Gastrocnemius medialis (tissue), 4 donors: ENCODE data around the gene APOA1. TPM values are rescaled to one million over a fixed set of nuclear protein-coding genes. Genes with fewer than 3 reads are reported as not detected.

ENCODE experiments used
- ATAC-seq, 2 donors: fragments of 150-250 bp; one replicate each; pipeline ENCODE4 v1.9.1; 2016
- DNase-seq, 2 donors: peaks; one replicate each; pipeline ENCODE4 v3.0.0-alpha.2; 2019
- H3K27ac ChIP-seq, 4 donors: fragments of 200-600 bp; sonication (generic); 1 replicate in 1 of 4; 2 replicates in 3 of 4; pipeline ENCODE4 v1.5.1; 2016 to 2018; ENCODE audit warnings: mild to moderate bottlenecking in 2 of 4, moderate library complexity in 1 of 4
- H3K27me3 ChIP-seq, 3 donors: fragments of 200-600 bp; sonication (generic) in 2 of 3; 1 replicate in 1 of 3; 2 replicates in 2 of 3; pipeline versions ENCODE4 v1.5.1 to v1.6.0; 2016 to 2019; ENCODE audit warnings: mild to moderate bottlenecking in 1 of 3, moderate library complexity in 1 of 3
- H3K36me3 ChIP-seq, 2 donors: fragments of 200-600 bp; sonication (generic) in 1 of 2; one replicate each; pipeline ENCODE4 v1.5.1; 2017 to 2018
- H3K4me1 ChIP-seq, 2 donors: fragments of 200-600 bp; sonication (generic) in 1 of 2; one replicate each; pipeline ENCODE4 v1.5.1; 2016 to 2017; ENCODE audit warnings: mild to moderate bottlenecking in 2 of 2
- H3K4me3 ChIP-seq, 4 donors: fragments of 200-600 bp; sonication (generic) in 3 of 4; 1 replicate in 1 of 4; 2 replicates in 3 of 4; pipeline ENCODE4 v1.5.1; 2016 to 2019; ENCODE audit warnings: mild to moderate bottlenecking in 2 of 4
- H3K9me3 ChIP-seq, 3 donors: fragments of 200-600 bp; sonication (generic) in 2 of 3; 1 replicate in 1 of 3; 2 replicates in 2 of 3; pipeline ENCODE4 v1.5.1; 2016 to 2019
- POLR2A ChIP-seq, 2 donors: fragments of 450-650 bp; IDR thresholded peaks; one replicate each; pipeline ENCODE4 v1.6.1; 2017; ENCODE audit warnings: antibody characterized with exemption in 2 of 2, mild to moderate bottlenecking in 2 of 2, moderate library complexity in 2 of 2
- in situ Hi-C, 4 donors: fragments of 200-750 bp; cut with MboI; loops; one replicate each; pipeline versions ENCODE4 v1.15.0 to v1.8.0; 2017; ENCODE audit warnings: low sequenced_read_pairs in 4 of 4
- intact Hi-C: fragments of 100-400 bp; cut with DNase I; formaldehyde crosslinking; loops from one replicate; pipeline ENCODE4 v1.15.1; 2023; ENCODE audit warnings: low total_unique reads
- total RNA-seq, 4 donors: library from RNA; depleted of rRNA; stranded (reverse); fragments of >200 nt; gene quantifications; one replicate each; pipeline versions ENCODE4 v1.1.0 to v1.2.3, GENCODE V29; 2016
- TF ChIP-seq, protein P1 (sequence below), 5 experiments: fragments of 450-650 bp in 3 of 5; fragments of 200-600 bp in 2 of 5; sonication (generic) in 2 of 5; IDR thresholded peaks in 4 of 5; conservative IDR thresholded peaks in 1 of 5; 1 replicate in 4 of 5; 2 replicates in 1 of 5; pipeline ENCODE4 v1.5.1; 2016 to 2019; ENCODE audit warnings: antibody characterized with exemption in 5 of 5, mild to moderate bottlenecking in 3 of 5, moderate library complexity in 3 of 5

The APOA1 gene
- total RNA-seq, 4 donors from 2014 or later: 0.56 to 35.8 (median 18.2) TPM; not detected in 1

GRCh38 chr11:116787436-116787785, 50.0 kb downstream of the APOA1 start:
- TF ChIP-seq, protein P1, sequence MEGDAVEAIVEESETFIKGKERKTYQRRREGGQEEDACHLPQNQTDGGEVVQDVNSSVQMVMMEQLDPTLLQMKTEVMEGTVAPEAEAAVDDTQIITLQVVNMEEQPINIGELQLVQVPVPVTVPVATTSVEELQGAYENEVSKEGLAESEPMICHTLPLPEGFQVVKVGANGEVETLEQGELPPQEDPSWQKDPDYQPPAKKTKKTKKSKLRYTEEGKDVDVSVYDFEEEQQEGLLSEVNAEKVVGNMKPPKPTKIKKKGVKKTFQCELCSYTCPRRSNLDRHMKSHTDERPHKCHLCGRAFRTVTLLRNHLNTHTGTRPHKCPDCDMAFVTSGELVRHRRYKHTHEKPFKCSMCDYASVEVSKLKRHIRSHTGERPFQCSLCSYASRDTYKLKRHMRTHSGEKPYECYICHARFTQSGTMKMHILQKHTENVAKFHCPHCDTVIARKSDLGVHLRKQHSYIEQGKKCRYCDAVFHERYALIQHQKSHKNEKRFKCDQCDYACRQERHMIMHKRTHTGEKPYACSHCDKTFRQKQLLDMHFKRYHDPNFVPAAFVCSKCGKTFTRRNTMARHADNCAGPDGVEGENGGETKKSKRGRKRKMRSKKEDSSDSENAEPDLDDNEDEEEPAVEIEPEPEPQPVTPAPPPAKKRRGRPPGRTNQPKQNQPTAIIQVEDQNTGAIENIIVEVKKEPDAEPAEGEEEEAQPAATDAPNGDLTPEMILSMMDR (IDR thresholded peaks at IDR 0.05 in 4 of 5, conservative IDR thresholded peaks at IDR 0.05 in 1 of 5): no peak
- TF ChIP-seq POLR2A (IDR thresholded peaks at IDR 0.05): no peak
- peak overlapping the region; percentile 83 to 89 (median 88) for H3K27ac ChIP-seq
- intact Hi-C loops: loop anchor here (2.0 to 5.0 kb wide), 2 partner anchors 15 to 540 kb away; partner anchors contain the start of genes BUD13 and CEP164
- H3K4me1 ChIP-seq: peaks cover 17 to 18% of the 10 kb centered on the region in 2 donors
- no peaks in the 10 kb centered on the region for H3K27me3 ChIP-seq
- no peaks in the 10 kb centered on the region for H3K9me3 ChIP-seq
- no peak for DNase-seq
- H3K36me3 ChIP-seq: peaks cover 5 to 46% of the 10 kb centered on the region in 2 donors
- H3K4me3 ChIP-seq: peak overlapping the region; percentile 78 to 98 (median 96)
- ATAC-seq: no peak
- in situ Hi-C loops: loop anchor here in 2 of 4 donors (10.0 kb wide), 2 partner anchors 317 to 437 kb away; no protein-coding TSS in a partner anchor

DNA sequence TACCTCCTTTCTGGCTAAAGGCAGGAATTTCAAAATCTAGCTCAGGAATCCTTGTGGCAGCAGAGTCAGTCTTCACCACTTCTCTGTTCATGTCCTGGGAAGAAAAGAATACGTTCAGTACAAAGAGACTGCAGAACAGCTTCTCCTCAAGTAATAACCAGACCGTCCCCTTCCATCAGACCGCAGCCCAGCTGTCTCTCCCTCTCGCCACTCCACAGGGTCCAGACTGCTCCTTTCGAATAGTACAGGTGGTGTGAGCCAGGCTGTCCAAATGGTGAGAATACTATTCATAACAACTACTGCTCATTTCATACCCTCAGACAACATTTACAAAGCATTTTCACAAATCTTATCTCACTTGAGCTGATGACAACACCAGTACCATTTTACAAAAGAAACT, 50.5 kb downstream of the APOA1 start:
- Histone ChIP-seq H3K9me3 (no peaks in the 10 kb centered on the region), H3K27ac (peak overlapping the region in 3 of 4 donors; percentile 87 to 89 (median 88)), H3K36me3 (peaks cover 5 to 50% of the 10 kb centered on the region in 2 donors), H3K4me1 (peaks cover 17 to 18% of the 10 kb centered on the region in 2 donors), H3K4me3 (peak overlapping the region; percentile 78 to 98 (median 96)), H3K27me3 (no peaks in the 10 kb centered on the region)
- TF ChIP-seq, protein P1 (IDR thresholded peaks at IDR 0.05 in 4 of 5, conservative IDR thresholded peaks at IDR 0.05 in 1 of 5): no peak
- no peak for TF ChIP-seq POLR2A (IDR thresholded peaks at IDR 0.05)
- in situ Hi-C loops: loop anchor here in 2 of 4 donors (10.0 kb wide), 2 partner anchors 318 to 438 kb away; no protein-coding TSS in a partner anchor
- no peak for DNase-seq
- intact Hi-C loops: loop anchor here (2.0 to 5.0 kb wide), 2 partner anchors 14 to 540 kb away; partner anchors contain the start of genes BUD13 and CEP164
- ATAC-seq: no peak

- TF ChIP-seq, protein P1 (IDR thresholded peaks at IDR 0.05 in 4 of 5, conservative IDR thresholded peaks at IDR 0.05 in 1 of 5): no peak
- TF ChIP-seq POLR2A (IDR thresholded peaks at IDR 0.05): no peak
- Histone ChIP-seq H3K4me3 (no peak overlapping the region), H3K36me3 (peaks cover 5 to 56% of the 10 kb centered on the region in 2 donors), H3K9me3 (no peaks in the 10 kb centered on the region), H3K27me3 (no peaks in the 10 kb centered on the region), H3K4me1 (peaks cover 13 to 15% of the 10 kb centered on the region in 2 donors), H3K27ac (no peak overlapping the region)
- ATAC-seq (no peak), DNase-seq (no peak)
- intact Hi-C loops (loop anchor here (2.0 to 5.0 kb wide), 2 partner anchors 14 to 541 kb away; partner anchors contain the start of genes BUD13 and CEP164), in situ Hi-C loops (loop anchor here in 2 of 4 donors (10.0 kb wide), 2 partner anchors 318 to 438 kb away; no protein-coding TSS in a partner anchor)
Measured at GRCh38 chr11:116786326-116786725, 51.1 kb downstream of the APOA1 start.

Other genes starting within 250 kb of the APOA1 start
- 10 to 100 TPM in 3 of 4 donors, 1 to 10 TPM in 1; 9.0 to 14.1 (median 12.3) TPM for gene BUD13, start 64.6 kb downstream of the APOA1 start, total RNA-seq
- gene ZPR1, start 49.6 kb downstream of the APOA1 start, total RNA-seq: 10 to 100 TPM; 43.3 to 82.5 (median 56.9) TPM
- gene APOA5, start 45.7 kb downstream of the APOA1 start, total RNA-seq: 1 to 10 TPM in 2 of 4 donors, not detected in 2; 1.0 to 2.9 TPM
- 1 to 10 TPM in 2 of 4 donors, not detected in 2; 2.6 to 3.5 TPM for gene APOA4, start 14.3 kb downstream of the APOA1 start, total RNA-seq
- gene APOC3, start 7.7 kb downstream of the APOA1 start, total RNA-seq: 10 to 100 TPM in 2 of 4 donors, not detected in 2; 19.3 to 45.7 TPM